Right kidney (tissue), 1 donor: Measurements from ENCODE around the gene TSNAXIP1.
"Not testable (repeated sequence)": the region's sequence is repeated elsewhere in the genome, so short reads cannot be mapped to it uniquely, and the experiment has no call there.

Experiments used
- DNase-seq: peaks from one replicate; pipeline ENCODE4 v3.0.0-alpha.2; 2016

The TSNAXIP1 gene

DNA sequence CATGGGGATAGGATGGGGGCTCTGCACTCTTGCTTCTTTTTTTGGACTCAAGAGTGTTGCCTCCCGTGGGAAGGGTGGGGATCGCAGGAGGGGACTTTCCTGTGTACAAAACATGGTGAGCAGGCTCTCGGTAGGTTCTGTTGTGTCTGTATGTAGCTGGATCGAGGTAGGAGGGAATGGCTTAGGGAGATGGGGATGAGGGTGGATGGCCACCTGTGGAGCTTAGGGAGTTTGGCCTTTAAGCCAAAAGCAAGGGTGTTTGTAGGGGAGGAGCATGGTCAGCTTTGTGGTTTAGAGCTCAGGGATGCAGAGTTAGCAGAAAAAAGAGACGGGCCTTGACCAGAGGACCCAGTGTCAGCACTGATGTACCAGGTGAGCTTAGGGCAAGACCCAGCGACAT, 55.2 kb downstream of the TSNAXIP1 start:
- no peak for DNase-seq

DNA sequence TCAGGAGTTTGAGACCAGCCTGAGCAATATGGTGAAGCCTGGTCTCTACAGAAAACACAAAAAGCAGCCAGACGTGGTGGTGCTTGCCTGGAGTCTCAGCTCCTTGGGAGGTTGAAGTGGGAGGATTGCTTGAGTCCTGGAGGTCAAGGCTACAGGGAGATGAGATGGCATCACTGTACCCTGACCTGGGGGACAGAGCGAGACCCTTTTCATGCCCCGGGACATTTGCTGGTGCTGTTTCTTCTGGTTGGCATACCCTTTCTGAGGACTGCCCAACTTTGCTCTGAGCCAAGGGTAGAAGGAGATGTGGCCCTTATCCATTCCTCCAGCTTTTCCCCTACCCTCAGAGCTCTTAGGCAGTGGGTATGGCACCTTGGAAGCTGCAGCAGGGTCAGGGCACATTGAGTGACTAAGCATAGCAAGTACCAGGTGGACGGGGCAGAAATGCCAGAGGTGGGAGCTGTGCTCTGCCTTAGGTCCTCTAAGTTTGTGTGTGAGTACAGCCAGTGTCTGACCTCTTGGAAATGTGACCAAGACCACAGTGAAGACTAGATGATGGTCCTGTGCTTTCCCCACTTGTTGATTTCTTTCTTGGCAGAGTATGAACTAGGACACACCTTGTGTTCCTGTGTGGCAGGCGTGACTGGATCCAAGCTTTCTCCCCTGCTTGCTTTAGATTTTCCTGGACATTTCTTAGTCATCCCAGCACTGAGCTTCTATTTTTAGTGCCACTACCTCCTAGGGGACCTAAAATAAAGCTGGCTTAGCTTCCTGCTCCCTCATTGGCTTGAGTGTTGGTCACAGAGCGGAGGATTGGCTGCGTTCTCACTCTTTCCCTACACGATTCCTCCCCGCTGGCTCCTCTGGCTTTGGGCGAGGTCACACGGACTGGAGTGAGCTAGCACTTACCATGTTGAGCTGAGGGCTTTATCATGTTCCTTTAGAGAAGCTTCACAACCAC, 56.2 kb downstream of the TSNAXIP1 start:
- no peak for DNase-seq

GRCh38 chr16:67864044-67864443, 57.4 kb downstream of the TSNAXIP1 start:
- not testable (repeated sequence) for DNase-seq

- DNase-seq = no peak
These were observed 57.9 kb downstream of the TSNAXIP1 start for GRCh38 chr16:67864594-67864993.

DNA sequence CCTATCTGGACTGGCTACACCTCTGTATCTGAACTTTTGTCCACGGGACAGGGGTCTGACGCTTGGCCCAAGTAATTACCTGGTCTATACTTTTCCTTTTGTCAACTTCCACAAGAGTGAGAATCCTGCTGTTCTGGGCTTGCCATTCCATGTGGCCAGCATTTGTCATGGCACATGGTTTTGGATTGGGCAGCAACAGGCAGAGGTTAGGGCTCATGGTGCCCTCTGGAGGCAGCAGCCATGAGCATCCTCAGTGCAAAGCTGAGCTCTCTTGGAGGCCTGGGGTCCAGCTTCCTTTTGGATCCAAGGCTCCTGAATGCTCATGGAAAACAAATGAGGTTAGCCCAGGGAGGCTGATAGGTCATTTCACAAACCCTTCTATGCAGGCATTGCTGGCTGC, 58.6 kb downstream of the TSNAXIP1 start:
- DNase-seq = no peak

GRCh38 chr16:67868290-67868689, 61.6 kb downstream of the TSNAXIP1 start:
- no peak for DNase-seq

- DNase-seq = no peak
These were observed 63.0 kb downstream of the TSNAXIP1 start for GRCh38 chr16:67869653-67870052.

GRCh38 chr16:67871256-67871655, 64.6 kb downstream of the TSNAXIP1 start:
- DNase-seq = no peak

DNA sequence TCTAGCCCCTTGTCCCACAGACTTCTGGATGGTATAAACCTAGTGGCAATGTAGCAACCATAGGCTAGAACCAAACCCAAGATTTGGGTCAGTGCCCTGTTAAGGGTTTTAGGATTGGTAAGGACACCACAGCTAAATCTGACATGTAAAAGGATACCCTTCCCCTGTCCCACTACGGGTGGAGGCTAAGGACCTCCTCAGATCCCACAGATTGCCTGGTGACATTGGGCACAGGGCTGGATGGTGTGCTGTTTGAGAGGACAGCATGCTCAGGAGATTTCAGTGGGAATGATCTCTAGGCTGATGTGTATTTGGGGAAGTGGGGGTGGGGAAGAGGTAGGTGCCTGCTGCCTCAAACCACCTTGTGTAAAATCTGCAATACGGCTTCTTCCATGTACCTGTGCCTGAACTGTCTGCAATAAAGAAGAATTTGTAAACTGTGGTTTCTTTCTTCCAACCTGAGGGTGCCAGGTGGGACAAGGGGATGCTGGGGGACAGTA, 65.5 kb downstream of the TSNAXIP1 start:
- DNase-seq = no peak

GRCh38 chr16:67872631-67873434, 66.1 kb downstream of the TSNAXIP1 start, which contains the start of gene EDC4:
EDC4 (plus strand) TSS chr16:67873052; CDS start chr16:67873262, 210 bp downstream.
- peak; percentile 86 for DNase-seq

- no peak for DNase-seq
These were observed 67.0 kb downstream of the TSNAXIP1 start for GRCh38 chr16:67873435-67874370.

- DNase-seq = no peak
These were observed 67.7 kb downstream of the TSNAXIP1 start for GRCh38 chr16:67874372-67874771.

DNA sequence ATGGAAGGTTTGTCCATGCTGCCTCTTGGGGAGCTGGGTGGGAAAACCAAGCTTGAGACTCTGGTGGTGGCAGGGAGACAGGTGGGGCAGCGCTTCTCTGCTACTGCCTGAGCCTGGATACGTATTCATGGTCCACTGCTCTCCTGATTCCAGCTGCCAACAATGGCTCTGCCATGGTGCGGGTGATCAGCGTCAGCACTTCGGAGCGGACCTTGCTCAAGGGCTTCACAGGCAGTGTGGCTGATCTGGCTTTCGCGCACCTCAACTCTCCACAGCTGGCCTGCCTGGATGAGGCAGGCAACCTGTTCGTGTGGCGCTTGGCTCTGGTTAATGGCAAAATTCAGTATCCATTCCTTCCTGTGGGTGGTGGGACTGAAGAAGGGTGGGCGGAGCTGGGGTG, 70.4 kb downstream of the TSNAXIP1 start:
- DNase-seq = no peak
